Suprapubic skin (tissue), 4 donors: Measurements from ENCODE around the gene FGF12. TPM values are rescaled to one million over a fixed set of nuclear protein-coding genes. Genes with fewer than 3 reads are reported as not detected.

Experiments
- DNase-seq, 2 donors: peaks; one replicate each; pipeline ENCODE4 v3.0.0-alpha.2; 2019; ENCODE audit warnings: low spot score in 2 of 2
- H3K27ac ChIP-seq: fragments of 200-600 bp; sonication (generic); one replicate; pipeline ENCODE4 v1.5.1; 2019
- H3K27me3 ChIP-seq: fragments of 200-600 bp; sonication (generic); one replicate; pipeline ENCODE4 v1.5.1; 2019
- H3K36me3 ChIP-seq: fragments of 200-600 bp; sonication (generic); one replicate; pipeline ENCODE4 v1.5.1; 2019
- H3K4me1 ChIP-seq: fragments of 200-600 bp; sonication (generic); one replicate; pipeline ENCODE4 v1.5.1; 2019
- H3K4me3 ChIP-seq: fragments of 200-600 bp; sonication (generic); one replicate; pipeline ENCODE4 v1.5.1; 2019; ENCODE audit warnings: mild to moderate bottlenecking
- H3K9me3 ChIP-seq: fragments of 200-600 bp; sonication (generic); one replicate; pipeline ENCODE4 v1.5.1; 2019
- CTCF ChIP-seq, 2 donors: fragments of 200-600 bp in 1 of 2; fragments of 450-650 bp in 1 of 2; sonication (generic) in 1 of 2; IDR thresholded peaks; one replicate each; pipeline ENCODE4 v1.5.1; 2016 to 2019; ENCODE audit warnings: antibody characterized with exemption in 2 of 2, mild to moderate bottlenecking in 1 of 2, moderate library complexity in 1 of 2
- EP300 ChIP-seq: sonication (generic); formaldehyde crosslinking; IDR thresholded peaks from one replicate; pipeline ENCODE4 v1.6.1; 2017; ENCODE audit warnings: antibody characterized with exemption
- POLR2A ChIP-seq, 2 donors: fragments of 450-650 bp; IDR thresholded peaks; one replicate each; pipeline ENCODE4 v1.6.1; 2017; ENCODE audit warnings: antibody characterized with exemption in 2 of 2, mild to moderate bottlenecking in 2 of 2, moderate library complexity in 2 of 2
- POLR2AphosphoS5 ChIP-seq, 3 donors: sonication (generic); formaldehyde crosslinking; IDR thresholded peaks; one replicate each; pipeline ENCODE4 v1.6.1; 2017; ENCODE audit warnings: antibody characterized with exemption in 3 of 3
- WGBS: methylation state at CpG from one replicate; pipeline ENCODE4 v1.1.5; 2018; 5-methylcytosine and 5-hydroxymethylcytosine counted together
- total RNA-seq, 4 donors: library from RNA; depleted of rRNA; stranded (reverse); fragments of >200 nt; gene quantifications; one replicate each; pipeline ENCODE4 v1.1.0, GENCODE V29; 2016

Gene FGF12
- total RNA-seq, 4 donors from 2014 or later, result 1.5 to 3.6 (median 1.6) TPM

- Histone ChIP-seq H3K36me3 (no peaks in the 10 kb centered on the region), H3K4me3 (no peak overlapping the region), H3K27me3 (no peaks in the 10 kb centered on the region), H3K27ac (no peak overlapping the region), H3K4me1 (no peaks in the 10 kb centered on the region), H3K9me3 (no peaks in the 10 kb centered on the region)
- 73% methylated on average over 3 of the region's 3 CpGs for WGBS
- no peak for TF ChIP-seq POLR2AphosphoS5 (IDR thresholded peaks at IDR 0.05)
- no peak for TF ChIP-seq POLR2A (IDR thresholded peaks at IDR 0.05)
- TF ChIP-seq EP300, result no peak
- no peak for TF ChIP-seq CTCF (IDR thresholded peaks at IDR 0.05)
- DNase-seq, result no peak
These were observed 540.8 kb downstream of the FGF12 start for GRCh38 chr3:192186498-192186897.

DNA sequence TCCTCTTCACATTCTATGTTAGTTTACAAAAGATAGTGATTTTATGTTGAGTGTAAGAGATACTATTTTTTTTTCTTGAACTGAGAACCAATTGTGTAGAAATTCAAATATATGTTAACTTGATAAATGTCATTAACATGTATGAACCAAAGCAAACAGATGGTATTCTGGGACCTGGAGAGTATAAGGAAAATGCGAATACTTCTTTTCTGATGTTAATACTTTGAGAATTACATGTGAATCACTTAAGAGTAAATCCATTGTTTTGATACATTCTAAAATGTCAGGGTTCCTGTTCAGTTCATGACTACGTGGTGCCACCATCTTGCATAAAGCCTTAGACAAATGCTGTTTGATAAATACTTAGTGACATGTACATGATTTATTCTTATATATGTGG is 541.3 kb downstream of the FGF12 start:
- Histone ChIP-seq H3K36me3 (no peaks in the 10 kb centered on the region), H3K4me1 (no peaks in the 10 kb centered on the region), H3K27me3 (no peaks in the 10 kb centered on the region), H3K9me3 (no peaks in the 10 kb centered on the region), H3K4me3 (no peak overlapping the region), H3K27ac (no peak overlapping the region)
- no peak for TF ChIP-seq POLR2A (IDR thresholded peaks at IDR 0.05)
- no peak for TF ChIP-seq POLR2AphosphoS5 (IDR thresholded peaks at IDR 0.05)
- WGBS, result 67% methylated on average over 2 of the region's 2 CpGs
- no peak for DNase-seq

DNA sequence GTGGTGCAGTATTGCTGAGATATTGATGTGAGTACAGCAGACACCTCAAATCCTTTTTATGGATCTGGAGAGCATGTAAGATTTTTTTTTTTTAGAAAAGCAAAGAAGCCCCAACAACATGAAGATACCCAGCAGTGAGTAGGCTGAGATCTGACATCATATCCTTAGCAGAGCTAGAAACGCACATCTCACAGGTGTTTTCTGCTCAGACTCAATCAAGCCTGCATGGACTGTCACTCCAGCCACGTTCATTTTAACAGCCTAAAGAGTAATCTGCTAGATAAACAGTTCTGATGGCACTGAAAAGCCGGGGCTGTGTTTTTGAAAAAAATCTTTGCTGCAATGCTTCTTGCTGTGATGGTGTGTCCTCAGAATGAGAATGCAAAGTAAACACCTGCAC is 544.2 kb downstream of the FGF12 start:
- H3K9me3 ChIP-seq, result no peaks in the 10 kb centered on the region
- no peaks in the 10 kb centered on the region for H3K4me1 ChIP-seq
- H3K27me3 ChIP-seq, result no peaks in the 10 kb centered on the region
- no peak for DNase-seq
- TF ChIP-seq POLR2AphosphoS5 (IDR thresholded peaks at IDR 0.05) (no peak), CTCF (IDR thresholded peaks at IDR 0.05) (no peak), POLR2A (IDR thresholded peaks at IDR 0.05) (no peak), EP300 (no peak)
- H3K4me3 ChIP-seq, result no peak overlapping the region
- no peak overlapping the region for H3K27ac ChIP-seq
- 59% methylated on average over 3 of the region's 3 CpGs for WGBS
- no peaks in the 10 kb centered on the region for H3K36me3 ChIP-seq

- Histone ChIP-seq H3K27ac (no peak overlapping the region), H3K4me3 (no peak overlapping the region), H3K27me3 (no peaks in the 10 kb centered on the region), H3K9me3 (no peaks in the 10 kb centered on the region), H3K4me1 (no peaks in the 10 kb centered on the region), H3K36me3 (no peaks in the 10 kb centered on the region)
- no peak for TF ChIP-seq EP300
- TF ChIP-seq POLR2A (IDR thresholded peaks at IDR 0.05), result no peak
- no peak for TF ChIP-seq CTCF (IDR thresholded peaks at IDR 0.05)
- TF ChIP-seq POLR2AphosphoS5 (IDR thresholded peaks at IDR 0.05), result no peak
- DNase-seq, result no peak
- WGBS, result 81% methylated on average over 4 of the region's 4 CpGs
These were observed 546.2 kb downstream of the FGF12 start for GRCh38 chr3:192181151-192181550.

DNA sequence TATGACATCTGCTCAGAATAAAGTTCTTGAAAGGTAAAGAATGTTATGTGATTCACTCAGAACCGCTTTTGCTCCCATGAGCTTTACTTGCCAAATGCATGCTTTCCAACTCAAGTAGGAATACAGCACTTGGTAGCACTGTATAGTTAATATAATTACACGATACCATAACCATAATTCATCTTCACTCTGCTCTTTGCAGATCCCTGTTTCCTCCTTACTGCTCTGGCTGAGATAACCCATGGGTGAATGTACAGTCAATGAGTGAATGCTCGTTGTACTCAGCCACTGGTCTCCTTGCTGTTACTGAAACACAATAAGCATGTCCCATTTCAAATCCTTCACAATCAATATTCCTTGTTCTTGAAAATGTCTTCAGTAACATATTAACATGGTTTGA is 550.0 kb downstream of the FGF12 start:
- 69% methylated on average over 3 of the region's 3 CpGs for WGBS
- H3K4me1 ChIP-seq, result no peaks in the 10 kb centered on the region
- no peak for TF ChIP-seq POLR2AphosphoS5 (IDR thresholded peaks at IDR 0.05)
- TF ChIP-seq POLR2A (IDR thresholded peaks at IDR 0.05), result no peak
- TF ChIP-seq CTCF (IDR thresholded peaks at IDR 0.05), result no peak
- TF ChIP-seq EP300, result no peak
- H3K4me3 ChIP-seq, result no peak overlapping the region
- no peak overlapping the region for H3K27ac ChIP-seq
- no peaks in the 10 kb centered on the region for H3K9me3 ChIP-seq
- H3K27me3 ChIP-seq, result no peaks in the 10 kb centered on the region
- H3K36me3 ChIP-seq, result no peaks in the 10 kb centered on the region
- DNase-seq, result no peak

DNA sequence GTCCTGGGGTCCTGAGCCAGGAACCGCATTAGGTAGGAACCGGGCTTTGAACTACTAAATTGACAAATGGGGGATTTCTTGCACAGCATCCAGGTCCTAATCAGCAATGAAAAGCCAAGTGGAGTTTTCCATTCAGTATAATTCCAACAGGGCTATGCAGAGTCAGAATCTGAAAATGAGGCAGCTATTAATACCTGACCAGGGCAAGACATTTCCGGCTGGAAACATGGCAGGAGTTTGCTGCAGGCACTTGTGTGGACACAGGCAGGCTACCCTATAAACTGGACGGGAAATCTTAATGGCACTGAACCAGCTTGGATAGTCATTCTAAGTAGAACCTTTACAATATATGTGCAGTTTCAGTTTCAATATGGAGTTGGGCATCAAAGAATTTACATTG is 553.1 kb downstream of the FGF12 start:
- WGBS, result 95% methylated on average over 4 of the region's 4 CpGs
- H3K27ac ChIP-seq, result no peak overlapping the region
- no peak for TF ChIP-seq POLR2A (IDR thresholded peaks at IDR 0.05)
- TF ChIP-seq EP300, result no peak
- TF ChIP-seq CTCF (IDR thresholded peaks at IDR 0.05), result no peak
- TF ChIP-seq POLR2AphosphoS5 (IDR thresholded peaks at IDR 0.05), result no peak

More for the DNA sequence above, 553.1 kb downstream of the FGF12 start:
- Histone ChIP-seq H3K9me3 (no peaks in the 10 kb centered on the region), H3K27me3 (no peaks in the 10 kb centered on the region), H3K36me3 (no peaks in the 10 kb centered on the region), H3K4me1 (no peaks in the 10 kb centered on the region), H3K4me3 (no peak overlapping the region)
- no peak for DNase-seq
